Measurements from ENCODE around the gene ALDH1L1.

- no peak for TF ChIP-seq CTCF (IDR thresholded peaks at IDR 0.05)
- TF ChIP-seq REST (IDR thresholded peaks at IDR 0.05; ENCODE audit: insufficient read depth in 1 of 2, low read depth in 2 of 2, low read length in 1 of 2) = no peak
- no peak for TF ChIP-seq SIN3A (IDR thresholded peaks at IDR 0.05; ENCODE audit: borderline replicate concordance, insufficient read depth, low read depth, low read length)
Measured at GRCh38 chr3:126124896-126125295, 55.5 kb downstream of the ALDH1L1 start.
